HepG2 (cell line): Measurements from ENCODE around the gene EFEMP2. TPM values are rescaled to one million over a fixed set of nuclear protein-coding genes. Genes with fewer than 3 reads are reported as not detected.

ENCODE experiments used
- ATAC-seq: fragments of 200-7000 bp; cut with Tn5 transposase; 3 replicates; pipeline ENCODE4 v1.9.1; 2020; ENCODE audit warnings: mild to moderate bottlenecking, moderate library complexity
- BruUV-seq: library from RNA; stranded (reverse); fragments of 400-500 nt; replicated peaks from 2 replicates; lab custom pipeline; 2021; lab: Mats Ljungman, UMichigan
- CTCF ChIA-PET: fragments of 300-600 bp; formaldehyde crosslinking; extraction: SDS; loops from one replicate; lab custom pipeline; 2021; ENCODE audit warnings: low total read pairs, inconsistent platforms, low intra/inter-chr PET ratio; lab: Yijun Ruan, JAX
- POLR2A ChIA-PET: fragments of 350-600 bp; sonication (Branson Sonifier 250); formaldehyde crosslinking; loops from one replicate; lab custom pipeline; 2020; ENCODE audit warnings: antibody characterized with exemption, inconsistent platforms; lab: Yijun Ruan, JAX
- DNase-seq: peaks from one replicate; pipeline ENCODE4 v3.0.0-alpha.2; 2015; ENCODE audit warnings: low spot score
- FAIRE-seq: peaks from 3 replicates; lab custom pipeline; 2011; peaks lifted over from hg19 to GRCh38; lab: Jason Lieb, UNC
- H2AFZ ChIP-seq: one replicate; pipeline ENCODE4 v1.6.1; 2011; ENCODE audit warnings: low read length, inconsistent platforms
- H3K27ac ChIP-seq: fragments of 300-600 bp; 3 replicates; pipeline ENCODE4 v1.8.0; 2011; ENCODE audit warnings: mixed run types, mild to moderate bottlenecking, mixed read lengths, low read length, inconsistent platforms; ENCODE audit not compliant: insufficient read depth; ENCODE audit errors: extremely low read length
- H3K27me3 ChIP-seq, 2 experiments: fragments of 200-600 bp in 1 of 2; 2 replicates in 1 of 2; 3 replicates in 1 of 2; pipeline versions ENCODE4 v1.6.0 to v1.8.0; 2011; ENCODE audit warnings: low read length in 2 of 2, mild to moderate bottlenecking in 2 of 2, moderate library complexity in 2 of 2, inconsistent platforms in 1 of 2; ENCODE audit not compliant: insufficient read depth in 2 of 2, control insufficient read depth in 1 of 2
- H3K36me3 ChIP-seq, 2 experiments: fragments of 200-600 bp in 1 of 2; replicated peaks in 1 of 2; 2 replicates in 1 of 2; 3 replicates in 1 of 2; pipeline versions ENCODE4 v1.5.1 to v1.8.0; 2011; ENCODE audit warnings: low read length in 2 of 2, inconsistent platforms in 1 of 2; ENCODE audit not compliant: insufficient read depth in 2 of 2, control insufficient read depth in 1 of 2
- H3K4me1 ChIP-seq: 2 replicates; pipeline ENCODE4 v1.5.1; 2012; ENCODE audit warnings: low read length, inconsistent platforms; ENCODE audit not compliant: insufficient read depth
- H3K4me2 ChIP-seq: 2 replicates; pipeline ENCODE4 v1.6.0; 2011; ENCODE audit warnings: low read depth, low read length, inconsistent platforms
- H3K4me3 ChIP-seq, 3 experiments: fragments of 200-600 bp in 1 of 3; sonication (generic), shearing (Covaris generic) in 1 of 3; replicated peaks in 1 of 3; 2 replicates each; pipeline ENCODE4 v1.5.1; 2011 to 2016; ENCODE audit warnings: low read length in 3 of 3, inconsistent platforms in 2 of 3, low read depth in 2 of 3, mild to moderate bottlenecking in 2 of 3, control low read depth in 1 of 3, mixed read lengths in 1 of 3; ENCODE audit not compliant: insufficient read depth in 1 of 3
- H3K79me2 ChIP-seq: one replicate; pipeline ENCODE4 v1.6.1; 2011; ENCODE audit warnings: low read length, inconsistent platforms; ENCODE audit not compliant: insufficient read depth
- H3K9ac ChIP-seq: 2 replicates; pipeline ENCODE4 v1.6.0; 2011; ENCODE audit warnings: mild to moderate bottlenecking, low read depth, low read length, inconsistent platforms; ENCODE audit not compliant: insufficient read depth
- H3K9me3 ChIP-seq: 2 replicates; pipeline ENCODE4 v1.5.1; 2012; ENCODE audit warnings: mild to moderate bottlenecking, low read length
- H4K20me1 ChIP-seq: 2 replicates; pipeline ENCODE4 v1.6.0; 2011; ENCODE audit warnings: inconsistent platforms, mild to moderate bottlenecking, low read length, moderate library complexity; ENCODE audit not compliant: insufficient read depth
- GATAD2A ChIP-seq: IDR thresholded peaks from 2 replicates; pipeline ENCODE4 v1.6.1; 2016
- THYN1 ChIP-seq: sonication (generic); formaldehyde crosslinking; IDR thresholded peaks from 2 replicates; pipeline ENCODE4 v1.8.1; 2023; ENCODE audit warnings: low read depth, mild to moderate bottlenecking, moderate library complexity, missing genetic modification reagents, borderline replicate concordance
- ZBTB21 ChIP-seq: sonication (generic); formaldehyde crosslinking; IDR thresholded peaks from 2 replicates; pipeline ENCODE4 v1.4.0; 2020; ENCODE audit warnings: missing genetic modification reagents
- WGBS: methylation state at CpG from one replicate; pipeline ENCODE4 v1.1.6; 2017; ENCODE audit warnings: low lambda C conversion rate; 5-methylcytosine and 5-hydroxymethylcytosine counted together
- in situ Hi-C: cut with HindIII; loops from 2 replicates; pipeline ENCODE4 v1.10.0; 2017; ENCODE audit warnings: low pct_unique_long_range_greater_than_20kb; ENCODE audit not compliant: extremely low pct_ligation_motif_present
- intact Hi-C: fragments of 100-400 bp; cut with micrococcal nuclease; formaldehyde crosslinking; loops from one replicate; pipeline ENCODE4 v1.10.0; 2022; ENCODE audit not compliant: unreplicated experiment
- polyA plus RNA-seq, 8 experiments: library from polyadenylated mRNA; depleted of rRNA in 3 of 8; stranded (reverse) in 7 of 8; unstranded in 1 of 8; fragments of >200 nt; fragmentation: Illumina TruSeq in 4 of 8; extraction: Trizol in 4 of 8; gene quantifications; 2 replicates each; pipeline versions ENCODE4 v1.2.1 to v1.2.3, GENCODE V29; 2011 to 2016; ENCODE audit warnings: low read depth in 4 of 8, missing spikeins in 1 of 8, mixed read lengths in 1 of 8; ENCODE audit not compliant: insufficient read depth in 1 of 8
- total RNA-seq, 5 experiments: library from RNA; depleted of rRNA; stranded (reverse); fragments of >200 nt; fragmentation: Illumina TruSeq; extraction: Trizol; gene quantifications; 2 replicates each; pipeline ENCODE4 v1.2.3, GENCODE V29; 2016; ENCODE audit warnings: low read depth in 1 of 5
- TF ChIP-seq, protein P1 (sequence below): sonication (generic); formaldehyde crosslinking; IDR thresholded peaks from 2 replicates; pipeline ENCODE4 v1.4.0; 2020; ENCODE audit warnings: missing genetic modification reagents

The EFEMP2 gene
- total and polyA plus RNA-seq, 2 of the 13 experiments (the other 11 are each of a cell fraction or from before 2014, with no cell fraction given): 7.4 to 29.7 TPM

- POLR2A ChIA-PET: interaction anchor here (1.4 to 5.0 kb wide), 5 partner anchors 13 to 57 kb away, joined by 5 to 59 read pairs (median 12); partner anchors contain the start of genes CCDC85B, FIBP, FOSL1 and MUS81
- DNase-seq: no peak
- Histone ChIP-seq H3K27me3 (peaks cover 0 to 2% of the 10 kb centered on the region in 2 experiments; a peak in 1 of 5 replicates), H3K4me2 (peak overlapping the region; percentile 73), H3K27ac (no peak overlapping the region), H3K36me3 (no peaks in the 10 kb centered on the region; a peak in 1 of 5 replicates), H4K20me1 (no peaks in the 10 kb centered on the region)
- intact Hi-C loops: no loop called here
- in situ Hi-C loops: no loop called here
- CTCF ChIA-PET: no interaction called here
- TF ChIP-seq ZBTB21: no peak
- TF ChIP-seq, protein P1, sequence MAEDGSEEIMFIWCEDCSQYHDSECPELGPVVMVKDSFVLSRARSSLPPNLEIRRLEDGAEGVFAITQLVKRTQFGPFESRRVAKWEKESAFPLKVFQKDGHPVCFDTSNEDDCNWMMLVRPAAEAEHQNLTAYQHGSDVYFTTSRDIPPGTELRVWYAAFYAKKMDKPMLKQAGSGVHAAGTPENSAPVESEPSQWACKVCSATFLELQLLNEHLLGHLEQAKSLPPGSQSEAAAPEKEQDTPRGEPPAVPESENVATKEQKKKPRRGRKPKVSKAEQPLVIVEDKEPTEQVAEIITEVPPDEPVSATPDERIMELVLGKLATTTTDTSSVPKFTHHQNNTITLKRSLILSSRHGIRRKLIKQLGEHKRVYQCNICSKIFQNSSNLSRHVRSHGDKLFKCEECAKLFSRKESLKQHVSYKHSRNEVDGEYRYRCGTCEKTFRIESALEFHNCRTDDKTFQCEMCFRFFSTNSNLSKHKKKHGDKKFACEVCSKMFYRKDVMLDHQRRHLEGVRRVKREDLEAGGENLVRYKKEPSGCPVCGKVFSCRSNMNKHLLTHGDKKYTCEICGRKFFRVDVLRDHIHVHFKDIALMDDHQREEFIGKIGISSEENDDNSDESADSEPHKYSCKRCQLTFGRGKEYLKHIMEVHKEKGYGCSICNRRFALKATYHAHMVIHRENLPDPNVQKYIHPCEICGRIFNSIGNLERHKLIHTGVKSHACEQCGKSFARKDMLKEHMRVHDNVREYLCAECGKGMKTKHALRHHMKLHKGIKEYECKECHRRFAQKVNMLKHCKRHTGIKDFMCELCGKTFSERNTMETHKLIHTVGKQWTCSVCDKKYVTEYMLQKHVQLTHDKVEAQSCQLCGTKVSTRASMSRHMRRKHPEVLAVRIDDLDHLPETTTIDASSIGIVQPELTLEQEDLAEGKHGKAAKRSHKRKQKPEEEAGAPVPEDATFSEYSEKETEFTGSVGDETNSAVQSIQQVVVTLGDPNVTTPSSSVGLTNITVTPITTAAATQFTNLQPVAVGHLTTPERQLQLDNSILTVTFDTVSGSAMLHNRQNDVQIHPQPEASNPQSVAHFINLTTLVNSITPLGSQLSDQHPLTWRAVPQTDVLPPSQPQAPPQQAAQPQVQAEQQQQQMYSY (CRISPR knock-in tag): no peak
- no peak for TF ChIP-seq THYN1 (CRISPR knock-in tag)
- TF ChIP-seq GATAD2A (CRISPR knock-in tag): no peak
- TF ChIP-seq, all 625 proteins: peak for 0
- BruUV-seq: no TSS peak
- 53% methylated on average over 5 of the region's 7 CpGs for WGBS
- no peak overlapping the region for H2AFZ ChIP-seq
- no peaks in the 10 kb centered on the region for H3K9me3 ChIP-seq
- H3K4me1 ChIP-seq: peaks cover 65% of the 10 kb centered on the region
- ATAC-seq: no peak
- H3K79me2 ChIP-seq: peaks cover 11% of the 10 kb centered on the region
- no peak overlapping the region; the same call in 1 of the 2 replicates for H3K9ac ChIP-seq
- no peak overlapping the region for H3K4me3 ChIP-seq
- FAIRE-seq: no peak
Measured at GRCh38 chr11:65916391-65916790, 43.8 kb upstream of the EFEMP2 start.
